ENCODE data around the gene LEMD2. TPM values are rescaled to one million over a fixed set of nuclear protein-coding genes. Genes with fewer than 3 reads are reported as not detected.

The LEMD2 gene
- total RNA-seq, 2 experiments from 2014 or later: 70.6 to 76.1 TPM

DNA sequence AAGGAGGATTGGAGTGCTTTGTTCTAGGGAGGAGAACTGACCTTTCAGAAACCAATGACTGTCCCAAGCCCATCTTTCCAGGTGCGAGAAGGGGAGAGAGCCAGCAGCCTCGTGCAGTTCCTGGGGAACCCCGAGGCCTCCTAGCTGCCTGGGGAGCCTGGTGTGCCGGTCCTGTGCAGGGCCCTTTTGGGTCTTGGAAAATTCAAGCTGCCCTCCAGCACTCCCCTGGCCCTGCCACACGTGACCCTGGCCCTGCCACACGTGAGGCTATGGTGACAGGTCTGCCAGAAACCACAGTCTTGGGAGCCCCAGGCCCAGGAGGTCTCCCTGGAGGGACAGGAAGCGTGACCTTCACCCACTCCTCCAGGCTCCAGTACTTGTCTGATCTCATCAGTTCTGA is 57.9 kb downstream of the LEMD2 start:
- Mint-ChIP-seq H3K4me3 (no peak overlapping the region), H3K27ac (no peak overlapping the region), H3K4me1 (no peaks in the 10 kb centered on the region), H3K36me3 (ENCODE audit: low read depth) (no peaks in the 10 kb centered on the region), H3K27me3 (peaks cover 4% of the 10 kb centered on the region), H3K9me3 (no peaks in the 10 kb centered on the region)
- POLR2A ChIA-PET: no interaction called here
- CTCF ChIA-PET: no interaction called here
- DNase-seq: no peak

DNA sequence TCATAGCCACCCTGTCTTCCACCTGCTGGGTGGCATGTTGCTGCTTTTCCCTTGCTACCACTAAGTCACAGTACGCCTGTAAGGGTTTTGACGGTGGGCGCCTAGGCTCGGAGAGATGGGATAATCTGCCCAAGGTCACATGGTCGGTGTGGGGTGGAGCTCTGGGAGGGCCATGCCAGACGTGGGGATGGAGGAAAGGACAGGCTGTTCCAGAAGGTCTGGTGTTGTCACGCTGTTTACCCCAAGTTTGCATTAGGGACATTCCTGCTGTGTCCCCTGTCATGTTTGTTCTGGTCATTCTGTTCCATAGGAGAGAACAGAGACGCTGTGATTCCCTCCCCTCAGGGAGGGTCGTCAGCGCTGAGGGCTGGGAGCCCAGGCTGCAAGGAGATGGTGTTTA is 58.3 kb downstream of the LEMD2 start:
- H3K4me3 Mint-ChIP-seq: no peak overlapping the region
- ChIA-PET CTCF (no interaction called here), POLR2A (no interaction called here)
- peaks cover 6% of the 10 kb centered on the region for H3K27me3 Mint-ChIP-seq
- H3K9me3 Mint-ChIP-seq: no peaks in the 10 kb centered on the region
- H3K4me1 Mint-ChIP-seq: no peaks in the 10 kb centered on the region
- no peak overlapping the region for H3K27ac Mint-ChIP-seq
- DNase-seq: no peak
- no peaks in the 10 kb centered on the region for H3K36me3 Mint-ChIP-seq (ENCODE audit: low read depth)

DNA sequence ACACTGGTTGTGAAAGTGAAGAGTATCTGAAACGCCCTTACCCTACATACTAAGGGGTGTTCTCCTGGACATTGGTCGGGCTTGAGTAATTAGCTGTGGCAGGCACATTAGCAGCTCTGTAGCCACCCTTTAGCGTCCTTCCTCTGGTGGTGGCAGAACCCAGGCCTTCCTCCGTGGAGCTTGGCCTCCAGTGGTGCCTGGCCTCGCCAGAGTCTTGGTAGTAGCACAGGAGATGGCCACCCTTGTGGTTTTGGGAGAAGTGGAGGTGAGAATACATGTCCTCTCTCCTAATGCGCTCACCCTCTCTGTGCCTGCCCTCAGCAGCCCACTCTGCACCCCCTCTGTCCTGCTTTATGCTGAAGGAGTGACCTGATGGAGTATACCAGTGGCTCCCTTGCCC is 59.9 kb downstream of the LEMD2 start:
- CTCF ChIA-PET: interaction anchor here (1.6 kb wide), 1 partner anchor 14 kb away, joined by 4 read pairs; no protein-coding TSS in a partner anchor
- peaks cover 18% of the 10 kb centered on the region for H3K27me3 Mint-ChIP-seq
- H3K27ac Mint-ChIP-seq: no peak overlapping the region
- no peaks in the 10 kb centered on the region for H3K36me3 Mint-ChIP-seq (ENCODE audit: low read depth)
- H3K4me3 Mint-ChIP-seq: no peak overlapping the region
- POLR2A ChIA-PET: no interaction called here
- no peak for DNase-seq
- H3K9me3 Mint-ChIP-seq: no peaks in the 10 kb centered on the region
- H3K4me1 Mint-ChIP-seq: no peaks in the 10 kb centered on the region

DNA sequence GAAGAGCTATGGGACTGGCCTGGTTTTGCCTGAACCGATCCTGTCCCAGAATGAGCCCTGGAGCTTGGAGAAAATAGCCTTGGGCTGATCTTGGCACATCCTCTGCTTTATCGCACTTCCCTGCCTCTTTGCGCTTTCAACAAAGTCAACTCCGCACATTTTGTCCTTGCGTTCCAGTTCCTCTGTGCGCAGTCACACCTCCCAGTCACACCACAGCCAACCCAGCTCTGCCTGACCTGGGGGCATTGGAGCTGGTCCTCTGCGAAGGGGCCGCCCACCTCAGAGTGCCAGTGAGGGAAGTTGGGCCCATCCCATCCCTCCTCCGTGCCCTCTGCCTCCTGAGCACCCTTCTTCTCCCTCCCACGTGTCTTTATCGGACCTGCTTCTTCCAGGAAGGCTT is 60.5 kb downstream of the LEMD2 start:
- peaks cover 24% of the 10 kb centered on the region for H3K27me3 Mint-ChIP-seq
- H3K4me1 Mint-ChIP-seq: no peaks in the 10 kb centered on the region
- no peak for DNase-seq
- no peak overlapping the region for H3K4me3 Mint-ChIP-seq
- POLR2A ChIA-PET: no interaction called here
- H3K27ac Mint-ChIP-seq: no peak overlapping the region
- no peaks in the 10 kb centered on the region for H3K36me3 Mint-ChIP-seq (ENCODE audit: low read depth)
- H3K9me3 Mint-ChIP-seq: no peaks in the 10 kb centered on the region
- CTCF ChIA-PET: interaction anchor here (1.6 kb wide), 1 partner anchor 15 kb away, joined by 4 read pairs; no protein-coding TSS in a partner anchor

DNA sequence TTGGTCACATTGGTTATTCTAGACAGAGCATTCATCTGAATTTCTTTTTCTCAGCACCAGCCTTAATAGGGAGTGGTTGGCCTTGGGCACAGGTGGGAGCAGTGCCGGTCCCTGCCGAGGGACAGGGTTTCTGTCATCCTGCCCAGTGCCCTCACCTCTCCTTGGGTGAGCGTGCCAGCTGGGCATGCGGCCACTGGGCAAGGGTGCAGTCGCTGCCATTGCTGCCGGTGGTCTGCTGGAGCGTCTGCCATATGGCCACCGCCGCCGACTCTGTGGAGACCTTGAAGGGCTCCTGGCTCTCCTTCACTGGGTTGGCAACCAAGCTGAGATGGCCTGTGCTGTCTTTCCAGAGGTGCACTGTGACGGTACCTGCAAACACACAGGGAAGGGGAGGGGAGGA is 61.0 kb downstream of the LEMD2 start:
- POLR2A ChIA-PET: no interaction called here
- Mint-ChIP-seq H3K4me3 (no peak overlapping the region), H3K36me3 (ENCODE audit: low read depth) (no peaks in the 10 kb centered on the region), H3K4me1 (no peaks in the 10 kb centered on the region), H3K27ac (no peak overlapping the region), H3K9me3 (no peaks in the 10 kb centered on the region), H3K27me3 (peaks cover 29% of the 10 kb centered on the region)
- DNase-seq: no peak
- CTCF ChIA-PET: interaction anchor here (1.6 kb wide), 1 partner anchor 15 kb away, joined by 4 read pairs; no protein-coding TSS in a partner anchor

DNA sequence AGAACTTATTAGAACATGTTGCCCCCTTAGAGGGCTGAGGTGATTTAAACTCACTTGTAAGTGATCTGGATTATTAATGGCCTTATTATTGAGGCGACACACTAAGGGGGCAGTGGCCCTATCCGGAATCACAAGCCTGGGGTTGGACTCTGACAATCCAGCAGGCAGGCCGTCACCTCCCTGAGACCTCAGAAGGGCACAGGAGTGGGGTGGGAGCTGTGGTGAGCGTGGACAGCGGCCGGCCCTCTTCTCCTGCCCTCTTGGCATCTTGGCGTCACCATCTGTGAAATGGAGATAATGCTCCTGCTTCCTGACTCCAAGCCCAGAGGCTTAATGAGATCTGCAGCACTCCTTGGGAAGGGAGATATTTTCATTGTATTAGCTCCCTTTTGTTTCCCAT is 61.8 kb downstream of the LEMD2 start:
- no peak overlapping the region for H3K4me3 Mint-ChIP-seq
- H3K27me3 Mint-ChIP-seq: peaks cover 36% of the 10 kb centered on the region
- no peak overlapping the region for H3K27ac Mint-ChIP-seq
- CTCF ChIA-PET: no interaction called here
- no peak for DNase-seq
- H3K4me1 Mint-ChIP-seq: no peaks in the 10 kb centered on the region
- POLR2A ChIA-PET: no interaction called here
- no peaks in the 10 kb centered on the region for H3K9me3 Mint-ChIP-seq
- no peaks in the 10 kb centered on the region for H3K36me3 Mint-ChIP-seq (ENCODE audit: low read depth)

DNA sequence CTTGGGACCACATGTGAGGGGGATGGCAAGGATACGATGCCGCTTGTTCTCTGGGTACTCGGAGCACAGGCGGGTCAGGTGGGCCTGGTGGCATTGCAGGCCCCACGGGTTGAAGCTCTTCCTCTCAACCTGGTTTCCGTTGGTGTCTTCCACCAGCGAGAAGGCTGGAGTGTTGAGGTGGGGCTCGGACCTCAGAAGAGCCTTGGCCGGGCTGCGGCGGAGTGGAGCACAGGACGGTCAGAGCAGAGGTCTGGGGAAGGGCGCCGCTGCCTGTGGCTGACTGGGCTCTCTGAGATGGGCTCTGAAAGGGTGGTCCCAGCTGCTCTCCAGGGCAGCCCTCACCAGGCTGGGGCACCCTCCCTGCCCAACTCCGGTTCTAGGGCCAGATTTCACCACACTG is 62.2 kb downstream of the LEMD2 start:
- H3K4me1 Mint-ChIP-seq: no peaks in the 10 kb centered on the region
- no peaks in the 10 kb centered on the region for H3K36me3 Mint-ChIP-seq (ENCODE audit: low read depth)
- no peaks in the 10 kb centered on the region for H3K9me3 Mint-ChIP-seq
- DNase-seq: no peak
- peaks cover 39% of the 10 kb centered on the region for H3K27me3 Mint-ChIP-seq
- H3K4me3 Mint-ChIP-seq: no peak overlapping the region
- ChIA-PET POLR2A (no interaction called here), CTCF (no interaction called here)
- H3K27ac Mint-ChIP-seq: no peak overlapping the region

DNA sequence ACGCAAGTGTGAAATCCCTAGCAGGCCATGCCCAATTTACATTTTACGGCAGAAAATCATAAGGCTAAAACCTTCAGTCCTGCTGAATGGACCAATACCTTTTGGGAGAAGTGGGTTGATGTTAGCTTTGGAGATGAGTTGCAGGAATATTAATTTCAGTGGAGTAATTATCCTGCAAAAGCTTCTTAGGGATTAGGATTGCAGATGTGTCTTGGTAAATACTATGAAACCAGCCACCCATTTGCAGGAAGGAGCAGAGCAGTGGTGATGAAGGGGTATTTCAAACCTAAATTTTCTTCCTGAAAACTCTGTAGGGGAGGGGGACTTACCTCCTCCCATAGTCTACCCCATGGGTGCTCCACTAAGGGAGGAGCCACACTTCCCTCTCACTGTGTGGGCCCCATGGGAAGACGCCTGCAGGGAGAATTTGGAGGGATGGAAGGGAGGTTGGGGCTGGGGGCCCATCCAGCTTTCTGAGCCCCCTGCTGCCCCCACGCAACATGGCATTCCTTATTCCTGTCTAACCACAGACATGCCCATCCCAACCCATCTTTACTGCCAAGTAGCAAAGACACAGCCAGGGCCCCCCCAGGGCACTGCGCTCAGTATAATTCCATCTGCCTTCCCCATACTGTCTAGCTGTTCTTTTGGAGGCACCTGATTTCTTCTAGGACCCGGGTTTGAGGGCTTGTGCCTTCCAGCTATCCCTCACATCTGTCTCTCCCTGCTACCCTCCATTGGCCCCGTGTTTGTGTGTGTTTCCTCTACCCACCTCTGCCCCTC is 62.8 kb downstream of the LEMD2 start:
- DNase-seq: no peak
- CTCF ChIA-PET: interaction anchor here (0.9 to 1.3 kb wide), 3 partner anchors 15 to 45 kb away, joined by 4 to 5 read pairs (median 4); partner anchors contain the start of gene UQCC2

DNA sequence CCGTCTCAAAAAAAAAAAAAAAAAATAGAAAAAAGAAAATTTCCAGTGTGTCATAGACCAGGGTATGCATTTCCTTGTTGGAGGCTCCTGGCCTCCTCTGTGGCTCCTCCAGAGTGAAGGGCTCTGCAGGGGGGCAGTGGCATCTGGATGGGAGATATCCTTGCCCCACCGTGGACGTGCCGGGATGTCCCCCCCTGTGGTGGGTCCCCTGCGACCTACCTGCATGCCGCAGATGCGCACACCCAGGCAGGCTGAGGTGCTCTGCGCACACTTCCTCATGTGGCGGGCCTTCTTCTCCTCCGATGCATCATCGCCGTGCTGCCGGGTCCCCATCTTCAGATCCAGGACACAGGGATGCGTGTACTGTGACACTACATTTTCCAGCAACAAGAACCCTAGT is 63.7 kb downstream of the LEMD2 start:
- no peaks in the 10 kb centered on the region for H3K9me3 Mint-ChIP-seq
- POLR2A ChIA-PET: no interaction called here
- no peak for DNase-seq
- no peak overlapping the region for H3K27ac Mint-ChIP-seq
- H3K4me3 Mint-ChIP-seq: no peak overlapping the region
- H3K36me3 Mint-ChIP-seq (ENCODE audit: low read depth): no peaks in the 10 kb centered on the region
- peaks cover 49% of the 10 kb centered on the region for H3K27me3 Mint-ChIP-seq
- CTCF ChIA-PET: interaction anchor here (0.7 to 1.3 kb wide), 4 partner anchors 10 to 46 kb away, joined by 4 to 5 read pairs (median 4); partner anchors contain the start of gene UQCC2
- no peaks in the 10 kb centered on the region for H3K4me1 Mint-ChIP-seq

More for the DNA sequence above, 62.8 kb downstream of the LEMD2 start:
- Mint-ChIP-seq H3K27me3 (peaks cover 43% of the 10 kb centered on the region), H3K36me3 (ENCODE audit: low read depth) (no peaks in the 10 kb centered on the region), H3K9me3 (no peaks in the 10 kb centered on the region), H3K4me1 (no peaks in the 10 kb centered on the region), H3K27ac (no peak overlapping the region), H3K4me3 (no peak overlapping the region)
- POLR2A ChIA-PET: no interaction called here

DNA sequence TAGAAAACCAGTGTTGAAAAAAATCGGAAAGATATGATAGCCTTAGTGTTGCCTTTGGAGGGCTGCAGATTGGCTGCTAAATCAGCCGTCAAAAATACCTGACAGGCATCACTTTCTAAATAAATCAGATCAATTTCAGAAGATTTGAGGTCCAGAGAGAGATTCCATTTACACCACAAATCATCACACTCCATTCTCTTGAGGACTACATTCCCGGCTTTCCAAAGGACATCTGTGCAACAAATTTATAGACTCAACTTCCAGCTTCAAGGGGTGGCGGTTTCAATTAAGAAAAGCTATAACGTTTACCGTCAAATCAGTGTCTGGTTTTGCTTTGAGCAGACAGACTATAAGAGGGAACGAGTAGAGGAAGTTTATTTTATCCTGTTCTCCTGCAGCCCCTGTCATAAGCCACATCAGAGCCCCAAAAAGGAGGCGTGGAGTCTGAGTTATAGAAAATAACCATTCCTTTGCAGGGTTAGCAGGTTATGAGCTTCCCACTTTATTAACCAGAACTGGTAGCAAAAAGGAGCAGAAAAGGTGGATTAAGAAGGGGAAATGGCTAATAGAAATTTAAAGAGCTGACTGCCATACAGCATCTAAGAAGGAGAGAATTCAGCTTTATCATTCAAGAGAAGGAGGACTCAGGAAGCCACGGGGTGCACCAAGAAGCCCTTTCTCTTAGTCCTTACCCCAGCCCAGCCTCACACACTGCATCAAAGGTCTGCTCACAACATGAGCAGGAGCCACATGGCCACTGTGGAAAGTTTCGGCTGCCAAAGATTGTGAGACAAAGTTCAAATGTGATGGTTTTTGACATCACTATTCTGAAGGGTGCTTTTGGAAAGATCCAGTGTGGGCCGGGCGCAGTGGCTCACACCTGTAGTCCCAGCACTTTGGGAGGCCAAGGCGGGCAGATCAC is 64.6 kb downstream of the LEMD2 start:
- H3K27me3 Mint-ChIP-seq: peaks cover 53% of the 10 kb centered on the region
- no peaks in the 10 kb centered on the region for H3K9me3 Mint-ChIP-seq
- no peaks in the 10 kb centered on the region for H3K4me1 Mint-ChIP-seq
- no peak overlapping the region for H3K27ac Mint-ChIP-seq
- CTCF ChIA-PET: interaction anchor here (0.7 to 1.3 kb wide), 3 partner anchors 9 to 21 kb away, joined by 3 to 4 read pairs (median 4); no protein-coding TSS in a partner anchor
- DNase-seq: no peak
- no peak overlapping the region for H3K4me3 Mint-ChIP-seq
- H3K36me3 Mint-ChIP-seq (ENCODE audit: low read depth): no peaks in the 10 kb centered on the region
- POLR2A ChIA-PET: interaction anchor here (0.9 kb wide), 1 partner anchor 13 kb away, joined by 6 read pairs; the partner anchor contains the start of gene UQCC2

DNA sequence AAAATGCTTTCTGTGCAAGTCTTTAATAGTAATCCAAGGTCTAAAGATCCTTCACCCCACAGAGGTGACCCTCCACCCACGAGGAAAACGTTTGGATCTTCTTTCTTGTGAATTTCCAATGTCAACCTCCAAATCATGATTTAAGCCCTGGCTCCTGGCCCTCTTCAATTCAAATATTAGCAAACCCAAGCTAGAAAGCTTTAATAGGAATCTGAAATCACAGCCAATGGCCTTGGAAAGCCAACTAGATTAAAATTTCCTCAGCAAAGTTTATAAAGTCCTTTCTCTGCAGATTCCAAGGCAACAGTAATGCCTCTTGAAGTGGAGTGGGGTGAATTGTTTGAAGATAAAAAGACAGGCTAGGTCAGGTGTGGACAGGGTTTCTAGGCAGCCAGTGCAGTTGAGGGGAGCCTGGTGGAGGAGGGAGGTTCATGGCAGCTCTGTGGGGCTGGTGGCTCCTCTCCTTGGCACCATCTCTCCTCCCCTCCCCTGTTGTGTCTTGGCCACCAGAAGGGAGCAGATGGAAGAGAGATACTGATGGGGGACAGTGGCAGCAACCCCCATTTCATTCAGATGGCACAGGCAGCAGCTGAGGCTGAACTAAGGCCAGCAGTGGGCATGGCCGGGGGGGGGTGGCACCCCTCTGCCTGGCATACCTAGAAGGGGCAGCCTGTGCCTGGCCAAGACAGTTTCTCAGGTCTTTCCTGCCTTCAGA is 65.4 kb downstream of the LEMD2 start:
- POLR2A ChIA-PET: interaction anchor here (1.5 kb wide), 1 partner anchor 12 kb away, joined by 9 read pairs; the partner anchor contains the start of gene UQCC2
- H3K27me3 Mint-ChIP-seq: peaks cover 56% of the 10 kb centered on the region

DNA sequence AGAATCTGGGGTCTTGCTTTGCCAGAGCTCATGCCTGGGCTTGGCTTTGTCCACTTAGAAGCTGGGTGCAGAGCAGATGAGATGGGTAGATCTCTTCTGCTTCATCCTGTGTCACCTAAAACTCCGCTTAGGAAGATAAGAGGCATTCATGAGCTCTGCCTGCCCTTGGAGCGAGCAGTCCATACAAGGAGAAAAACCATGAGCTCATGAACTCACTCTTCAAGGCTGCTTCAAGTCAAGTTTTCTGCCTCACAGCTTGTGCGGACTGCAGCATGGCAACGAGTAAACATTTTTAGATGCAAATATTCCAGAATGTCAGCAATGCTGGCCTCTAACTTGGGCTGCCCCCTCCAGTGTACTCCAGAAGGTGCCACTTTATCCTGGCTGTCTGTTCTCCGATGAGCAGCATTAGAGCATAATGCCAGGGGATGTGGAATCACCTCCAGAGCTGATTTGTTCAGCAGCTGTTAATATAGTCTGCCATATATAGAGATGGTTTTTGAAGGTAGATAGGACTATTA is 66.8 kb downstream of the LEMD2 start:
- no peak overlapping the region for H3K4me3 Mint-ChIP-seq
- no peak for DNase-seq
- H3K27ac Mint-ChIP-seq: no peak overlapping the region
- ChIA-PET CTCF (interaction anchor here (2.1 kb wide), 1 partner anchor 11 kb away, joined by 13 read pairs; the partner anchor contains the start of gene UQCC2), POLR2A (interaction anchor here (1.5 kb wide), 1 partner anchor 11 kb away, joined by 9 read pairs; the partner anchor contains the start of gene UQCC2)
- no peaks in the 10 kb centered on the region for H3K4me1 Mint-ChIP-seq
- no peaks in the 10 kb centered on the region for H3K36me3 Mint-ChIP-seq (ENCODE audit: low read depth)
- H3K27me3 Mint-ChIP-seq: peaks cover 57% of the 10 kb centered on the region
- H3K9me3 Mint-ChIP-seq: no peaks in the 10 kb centered on the region

More for the DNA sequence above, 65.4 kb downstream of the LEMD2 start:
- no peak for DNase-seq
- Mint-ChIP-seq H3K4me3 (no peak overlapping the region), H3K36me3 (ENCODE audit: low read depth) (no peaks in the 10 kb centered on the region), H3K9me3 (no peaks in the 10 kb centered on the region), H3K4me1 (no peaks in the 10 kb centered on the region), H3K27ac (no peak overlapping the region)
- CTCF ChIA-PET: interaction anchor here (2.1 kb wide), 1 partner anchor 12 kb away, joined by 13 read pairs; the partner anchor contains the start of gene UQCC2

All from activated CD4-positive, alpha-beta memory T cell treated with anti-CD3 and anti-CD28 coated beads, Interleukin-2, amount 10 ng/mL, durations not matched to agents 7 days and 5 days (primary cell).